Osteocyte (in vitro differentiated cells): Measurements from ENCODE around the gene RASL11A. TPM values are rescaled to one million over a fixed set of nuclear protein-coding genes. Genes with fewer than 3 reads are reported as not detected.
"Not testable (repeated sequence)": the region's sequence is repeated elsewhere in the genome, so short reads cannot be mapped to it uniquely, and the experiment has no call there.

ENCODE experiments used
- DNase-seq: peaks from one replicate; pipeline ENCODE4 v3.0.0; 2021; ENCODE audit warnings: mixed read lengths; ENCODE audit not compliant: unreplicated experiment; ENCODE audit errors: extremely low spot score
- H3K27ac Mint-ChIP-seq: one replicate; pipeline ENCODE4 v1.8.0; 2021; ENCODE audit warnings: mild to moderate bottlenecking, mixed read lengths; ENCODE audit not compliant: unreplicated experiment
- H3K27me3 Mint-ChIP-seq: one replicate; pipeline ENCODE4 v1.8.0; 2021; ENCODE audit warnings: mixed read lengths; ENCODE audit not compliant: unreplicated experiment
- H3K36me3 Mint-ChIP-seq: one replicate; pipeline ENCODE4 v1.8.0; 2021; ENCODE audit warnings: mixed read lengths; ENCODE audit not compliant: unreplicated experiment
- H3K4me1 Mint-ChIP-seq: one replicate; pipeline ENCODE4 v1.8.0; 2021; ENCODE audit warnings: mixed read lengths; ENCODE audit not compliant: unreplicated experiment
- H3K4me3 Mint-ChIP-seq: one replicate; pipeline ENCODE4 v1.8.0; 2021; ENCODE audit warnings: mild to moderate bottlenecking, moderate library complexity, mixed read lengths; ENCODE audit not compliant: unreplicated experiment
- H3K9me3 Mint-ChIP-seq: one replicate; pipeline ENCODE4 v1.8.0; 2021; ENCODE audit warnings: mixed read lengths; ENCODE audit not compliant: unreplicated experiment
- CTCF ChIP-seq: fragments of 200-600 bp; sonication (generic); IDR thresholded peaks from 2 replicates; pipeline ENCODE4 v1.5.0; 2021; ENCODE audit warnings: antibody characterized with exemption, mild to moderate bottlenecking, moderate library complexity
- total RNA-seq: library from RNA; stranded (reverse); gene quantifications from 2 replicates; pipeline ENCODE4 v1.2.1, GENCODE V29; 2021

The RASL11A gene
- total RNA-seq, 1 donor from 2014 or later = 4.6 TPM

- DNase-seq = no peak
- H3K9me3 Mint-ChIP-seq = no peaks in the 10 kb centered on the region
- no peaks in the 10 kb centered on the region for H3K36me3 Mint-ChIP-seq
- H3K27me3 Mint-ChIP-seq = peaks cover 18% of the 10 kb centered on the region
- peaks cover 11% of the 10 kb centered on the region for H3K4me1 Mint-ChIP-seq
- no peak for TF ChIP-seq CTCF
- H3K4me3 Mint-ChIP-seq = no peak overlapping the region
- H3K27ac Mint-ChIP-seq = no peak overlapping the region
Measured at GRCh38 chr13:27290715-27291114, 20.1 kb downstream of the RASL11A start.

GRCh38 chr13:27291967-27292366 is 21.3 kb downstream of the RASL11A start:
- not testable (repeated sequence) for DNase-seq, H3K27ac Mint-ChIP-seq, H3K36me3 Mint-ChIP-seq, H3K9me3 Mint-ChIP-seq, H3K4me3 Mint-ChIP-seq
- H3K27me3 Mint-ChIP-seq = peaks cover 21% of the 10 kb centered on the region
- H3K4me1 Mint-ChIP-seq = peaks cover 11% of the 10 kb centered on the region

- H3K27me3 Mint-ChIP-seq = peaks cover 32% of the 10 kb centered on the region
- H3K9me3 Mint-ChIP-seq = no peaks in the 10 kb centered on the region
- H3K4me3 Mint-ChIP-seq = no peak overlapping the region
- H3K36me3 Mint-ChIP-seq = no peaks in the 10 kb centered on the region
- H3K4me1 Mint-ChIP-seq = peaks cover 11% of the 10 kb centered on the region
- TF ChIP-seq CTCF = no peak
- no peak overlapping the region for H3K27ac Mint-ChIP-seq
- DNase-seq = no peak
Measured at GRCh38 chr13:27293076-27293691, 22.6 kb downstream of the RASL11A start.

GRCh38 chr13:27293873-27294515 is 23.4 kb downstream of the RASL11A start:
- no peak for DNase-seq
- TF ChIP-seq CTCF = no peak
- no peaks in the 10 kb centered on the region for H3K36me3 Mint-ChIP-seq
- no peak overlapping the region for H3K4me3 Mint-ChIP-seq
- H3K4me1 Mint-ChIP-seq = peaks cover 11% of the 10 kb centered on the region
- no peaks in the 10 kb centered on the region for H3K9me3 Mint-ChIP-seq
- H3K27ac Mint-ChIP-seq = no peak overlapping the region
- H3K27me3 Mint-ChIP-seq = peaks cover 36% of the 10 kb centered on the region

- H3K4me1 Mint-ChIP-seq = peaks cover 4% of the 10 kb centered on the region
- no peaks in the 10 kb centered on the region for H3K9me3 Mint-ChIP-seq
- H3K4me3 Mint-ChIP-seq = no peak overlapping the region
- H3K36me3 Mint-ChIP-seq = no peaks in the 10 kb centered on the region
- peaks cover 43% of the 10 kb centered on the region for H3K27me3 Mint-ChIP-seq
- DNase-seq = no peak
- no peak overlapping the region for H3K27ac Mint-ChIP-seq
- TF ChIP-seq CTCF = no peak
Measured at GRCh38 chr13:27295096-27295495, 24.5 kb downstream of the RASL11A start.
